GM18505 (cell line): ENCODE results near the gene AMPD1.

ENCODE experiments used
- ATAC-seq: cut with Tn5 transposase; IDR thresholded peaks from one replicate; pipeline ENCODE4 v1.9.1; 2021; ENCODE audit not compliant: unreplicated experiment
- POLR2A ChIP-seq: IDR thresholded peaks from 4 replicates; pipeline ENCODE4 v1.6.1; 2011; ENCODE audit warnings: borderline replicate concordance; ENCODE audit not compliant: insufficient read depth, insufficient read length; ENCODE audit errors: extremely low read depth

AMPD1 gene

GRCh38 chr1:114648503-114648902 lies 46.8 kb downstream of the AMPD1 start:
- ATAC-seq: no peak
- TF ChIP-seq POLR2A: no peak

- ATAC-seq: no peak
- TF ChIP-seq POLR2A: no peak
These were observed 54.0 kb downstream of the AMPD1 start for GRCh38 chr1:114641377-114641776.

- TF ChIP-seq POLR2A: no peak
- no peak for ATAC-seq
These were observed 56.4 kb downstream of the AMPD1 start for GRCh38 chr1:114638910-114639309.

GRCh38 chr1:114632427-114632826 lies 62.9 kb downstream of the AMPD1 start:
- TF ChIP-seq POLR2A: no peak
- ATAC-seq: no peak

- TF ChIP-seq POLR2A: no peak
- ATAC-seq: no peak
These were observed 68.2 kb downstream of the AMPD1 start for GRCh38 chr1:114627107-114627506.

- TF ChIP-seq POLR2A: no peak
- no peak for ATAC-seq
These were observed 72.0 kb downstream of the AMPD1 start for GRCh38 chr1:114623364-114623763.
